GM12872 (cell line): Measurements from ENCODE around the gene RHEB.

Experiments
- TF ChIP-seq, protein P1 (sequence below): IDR thresholded peaks from 3 replicates; pipeline ENCODE4 v1.5.1; 2011; ENCODE audit warnings: low read depth, mild to moderate bottlenecking, low read length, moderate library complexity; ENCODE audit not compliant: insufficient read depth

The RHEB gene

GRCh38 chr7:151435103-151435916, 84.4 kb downstream of the RHEB start:
- TF ChIP-seq, protein P1, sequence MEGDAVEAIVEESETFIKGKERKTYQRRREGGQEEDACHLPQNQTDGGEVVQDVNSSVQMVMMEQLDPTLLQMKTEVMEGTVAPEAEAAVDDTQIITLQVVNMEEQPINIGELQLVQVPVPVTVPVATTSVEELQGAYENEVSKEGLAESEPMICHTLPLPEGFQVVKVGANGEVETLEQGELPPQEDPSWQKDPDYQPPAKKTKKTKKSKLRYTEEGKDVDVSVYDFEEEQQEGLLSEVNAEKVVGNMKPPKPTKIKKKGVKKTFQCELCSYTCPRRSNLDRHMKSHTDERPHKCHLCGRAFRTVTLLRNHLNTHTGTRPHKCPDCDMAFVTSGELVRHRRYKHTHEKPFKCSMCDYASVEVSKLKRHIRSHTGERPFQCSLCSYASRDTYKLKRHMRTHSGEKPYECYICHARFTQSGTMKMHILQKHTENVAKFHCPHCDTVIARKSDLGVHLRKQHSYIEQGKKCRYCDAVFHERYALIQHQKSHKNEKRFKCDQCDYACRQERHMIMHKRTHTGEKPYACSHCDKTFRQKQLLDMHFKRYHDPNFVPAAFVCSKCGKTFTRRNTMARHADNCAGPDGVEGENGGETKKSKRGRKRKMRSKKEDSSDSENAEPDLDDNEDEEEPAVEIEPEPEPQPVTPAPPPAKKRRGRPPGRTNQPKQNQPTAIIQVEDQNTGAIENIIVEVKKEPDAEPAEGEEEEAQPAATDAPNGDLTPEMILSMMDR: no peak

- TF ChIP-seq, protein P1: no peak
Observed at GRCh38 chr7:151434549-151434948, 85.1 kb downstream of the RHEB start.

GRCh38 chr7:151433721-151434400, 85.8 kb downstream of the RHEB start:
- TF ChIP-seq, protein P1: no peak

DNA sequence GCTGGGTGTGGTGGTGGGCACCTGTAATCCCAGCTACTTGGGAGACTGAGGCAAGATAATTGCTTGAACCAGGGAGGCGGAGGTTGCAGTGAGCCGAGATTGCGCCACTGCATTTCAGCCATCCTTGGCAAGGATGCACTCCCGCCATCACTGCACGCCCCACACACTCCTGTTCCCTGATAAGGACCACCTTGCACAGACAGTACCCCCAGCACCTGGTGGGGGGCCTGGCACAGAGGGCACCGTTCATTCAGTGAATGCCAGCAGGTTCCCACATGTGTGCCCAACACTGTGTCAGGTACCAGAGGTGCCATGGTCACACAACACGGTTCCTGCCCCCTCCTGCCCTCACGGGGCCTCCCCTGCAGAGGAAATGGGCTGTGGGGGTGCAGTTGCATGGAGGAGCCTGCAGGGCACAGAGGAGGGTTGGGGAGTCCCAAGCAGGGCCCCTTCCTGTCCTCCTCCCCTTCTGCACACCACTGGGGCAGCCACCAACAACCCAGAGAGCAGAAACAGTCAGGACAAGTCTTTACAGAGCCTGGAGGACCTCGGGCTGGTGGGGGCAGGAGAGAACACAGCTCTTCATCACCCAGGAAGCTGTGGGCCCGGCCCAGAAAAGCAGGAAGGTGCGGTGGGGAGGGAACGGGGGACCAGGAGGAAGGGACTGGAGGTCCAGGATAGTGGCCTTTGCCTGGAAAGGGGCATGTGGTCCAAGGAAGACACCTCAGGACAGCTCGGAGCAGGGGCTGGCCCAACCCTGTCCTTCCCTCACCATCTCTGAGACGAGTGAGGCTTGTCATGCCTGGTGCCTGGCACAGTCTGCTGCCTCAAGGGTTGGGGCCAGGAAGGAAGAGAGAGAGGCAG, 86.8 kb downstream of the RHEB start:
- TF ChIP-seq, protein P1: peak; percentile 60

DNA sequence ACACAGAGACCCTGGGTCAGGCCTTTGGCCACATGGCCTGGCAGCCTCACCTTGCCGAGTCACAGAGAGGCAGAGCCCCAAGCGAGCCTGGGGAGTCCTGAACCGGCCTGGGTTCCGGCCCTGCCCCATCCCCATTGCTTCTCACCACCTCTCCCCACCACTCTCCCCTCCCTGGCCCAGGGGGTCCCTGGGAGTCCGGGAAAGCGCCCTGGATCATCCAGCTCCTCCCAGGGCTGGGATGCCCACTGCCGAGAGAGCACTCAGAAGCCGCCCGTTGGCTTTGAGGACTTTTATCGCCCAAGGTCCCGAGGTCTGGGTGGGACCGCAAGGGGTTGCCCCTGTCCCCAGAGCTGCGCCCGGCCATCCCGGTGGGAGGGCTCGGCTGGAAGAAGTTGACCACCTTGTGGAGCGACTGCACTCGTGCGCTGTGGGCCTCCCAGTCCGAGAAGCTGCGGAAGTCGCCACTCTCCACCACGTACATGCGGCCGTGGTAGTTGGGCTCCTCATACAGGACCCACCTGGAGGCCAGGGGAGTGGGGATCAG, 87.9 kb downstream of the RHEB start:
- TF ChIP-seq, protein P1: no peak

GRCh38 chr7:151431281-151431767, 88.4 kb downstream of the RHEB start:
- TF ChIP-seq, protein P1: no peak
